Measurements from ENCODE around the gene CTNNBL1. TPM values are rescaled to one million over a fixed set of nuclear protein-coding genes. Genes with fewer than 3 reads are reported as not detected.

CTNNBL1 gene
- total RNA-seq, 1 experiment from 2014 or later = 55.4 TPM

- no peaks in the 10 kb centered on the region for H4K20me1 ChIP-seq (ENCODE audit: insufficient read depth)
- intact Hi-C loops (cut with micrococcal nuclease) = no loop called here
- H3K27ac ChIP-seq (ENCODE audit: low read depth, low read length) = no peak overlapping the region
- no peak for TF ChIP-seq CBX3 (IDR thresholded peaks at IDR 0.05; ENCODE audit: low read depth)
- POLR2A ChIA-PET = no interaction called here
- H3K9me3 ChIP-seq (ENCODE audit: control insufficient read depth in 1 of 2, insufficient read depth in 1 of 2, low read depth in 1 of 2, low read length in 2 of 2) = no peaks in the 10 kb centered on the region
- H3K27me3 ChIP-seq (ENCODE audit: insufficient read depth, low read length) = no peaks in the 10 kb centered on the region
- H3K79me2 ChIP-seq (ENCODE audit: insufficient read depth, low read length) = no peaks in the 10 kb centered on the region
- BruUV-seq (replicated peaks) = no TSS peak
- no peaks in the 10 kb centered on the region for H3K36me3 ChIP-seq (ENCODE audit: control insufficient read depth in 1 of 2, insufficient read depth in 2 of 2, low read length in 2 of 2)
- no peak overlapping the region for H2AFZ ChIP-seq (ENCODE audit: low read depth, low read length, poor library complexity, severe bottlenecking)
- no peak overlapping the region for H3K9ac ChIP-seq (ENCODE audit: low read length)
- DNase-seq (ENCODE audit: low read depth, low spot score) = no peak
- no peaks in the 10 kb centered on the region for H3K9me2 ChIP-seq (ENCODE audit: insufficient read depth)
- no peak overlapping the region for H3K4me3 ChIP-seq (replicated peaks in 1 of 2; ENCODE audit: low read depth in 1 of 2, low read length in 2 of 2)
- no peak overlapping the region for H3K4me2 ChIP-seq (ENCODE audit: low read length)
- RAD21 ChIA-PET (ENCODE audit: low non-redundant PET in 1 of 2, low total read pairs in 2 of 2, uncharacterized antibody in 2 of 2, unreplicated experiment in 2 of 2) = no interaction called here
- ATAC-seq = no peak
- CTCF ChIA-PET = no interaction called here
- no peaks in the 10 kb centered on the region for H3K4me1 ChIP-seq (ENCODE audit: control insufficient read depth in 1 of 2, insufficient read depth in 2 of 2, low read length in 2 of 2)
Observed at GRCh38 chr20:37879843-37880242, 186.0 kb downstream of the CTNNBL1 start.

- DNase-seq (ENCODE audit: low read depth, low spot score) (no peak), ATAC-seq (no peak)
- no peaks in the 10 kb centered on the region for H3K79me2 ChIP-seq (ENCODE audit: insufficient read depth, low read length)
- no peaks in the 10 kb centered on the region for H3K36me3 ChIP-seq (ENCODE audit: control insufficient read depth in 1 of 2, insufficient read depth in 2 of 2, low read length in 2 of 2)
- H2AFZ ChIP-seq (ENCODE audit: low read depth, low read length, poor library complexity, severe bottlenecking) = no peak overlapping the region
- no peaks in the 10 kb centered on the region for H3K4me1 ChIP-seq (ENCODE audit: control insufficient read depth in 1 of 2, insufficient read depth in 2 of 2, low read length in 2 of 2)
- H3K9ac ChIP-seq (ENCODE audit: low read length) = no peak overlapping the region
- RAD21 ChIA-PET (ENCODE audit: low non-redundant PET in 1 of 2, low total read pairs in 2 of 2, uncharacterized antibody in 2 of 2, unreplicated experiment in 2 of 2) = no interaction called here
- H3K4me3 ChIP-seq (replicated peaks in 1 of 2; ENCODE audit: low read depth in 1 of 2, low read length in 2 of 2) = no peak overlapping the region
- H3K27ac ChIP-seq (ENCODE audit: low read depth, low read length) = no peak overlapping the region
- CTCF ChIA-PET = no interaction called here
- H3K4me2 ChIP-seq (ENCODE audit: low read length) = no peak overlapping the region
- TF ChIP-seq JUND (IDR thresholded peaks at IDR 0.05) = no peak
- TF ChIP-seq EZH2 (IDR thresholded peaks at IDR 0.05) = no peak
- TF ChIP-seq ATF3 (IDR thresholded peaks at IDR 0.05) = no peak
- no peak for TF ChIP-seq SRF (IDR thresholded peaks at IDR 0.05; ENCODE audit: low read depth)
- TF ChIP-seq SP1 (IDR thresholded peaks at IDR 0.05; ENCODE audit: low read depth) = no peak
- no peak for TF ChIP-seq ZNF274 (IDR thresholded peaks at IDR 0.05; ENCODE audit: low read depth, low read length)
- no peak for TF ChIP-seq SIN3A (IDR thresholded peaks at IDR 0.05; ENCODE audit: low read depth)
- TF ChIP-seq ELF1 (IDR thresholded peaks at IDR 0.05; ENCODE audit: borderline replicate concordance, low read depth) = no peak
- TF ChIP-seq POLR2AphosphoS5 (IDR thresholded peaks at IDR 0.05; ENCODE audit: low read depth, low read length) = no peak
- no peak for TF ChIP-seq ZBTB33 (IDR thresholded peaks at IDR 0.05; ENCODE audit: extremely low read depth, insufficient replicate concordance, low read length)
- no peak for TF ChIP-seq ZFX (IDR thresholded peaks at IDR 0.05)
- no peak for TF ChIP-seq TCF7L2 (IDR thresholded peaks at IDR 0.05; ENCODE audit: borderline replicate concordance, extremely low read depth, insufficient read depth, insufficient read length)
- no peak for TF ChIP-seq EZH2phosphoT487 (IDR thresholded peaks at IDR 0.05; ENCODE audit: borderline replicate concordance)
- no peak for TF ChIP-seq FOSL1 (IDR thresholded peaks at IDR 0.05; ENCODE audit: low read depth)
- no peak for TF ChIP-seq CBX3 (IDR thresholded peaks at IDR 0.05; ENCODE audit: low read depth)
- no peak for TF ChIP-seq RAD21 (IDR thresholded peaks at IDR 0.05; ENCODE audit: low read depth)
- TF ChIP-seq MAX (IDR thresholded peaks at IDR 0.05) = no peak
- no peak for TF ChIP-seq CEBPB (IDR thresholded peaks at IDR 0.05; ENCODE audit: low read depth)
- no peak for TF ChIP-seq YY1 (IDR thresholded peaks at IDR 0.05; ENCODE audit: extremely low read depth, insufficient replicate concordance, low read depth, low read length)
- no TSS peak for BruUV-seq (replicated peaks)
- no peaks in the 10 kb centered on the region for H3K9me3 ChIP-seq (ENCODE audit: control insufficient read depth in 1 of 2, insufficient read depth in 1 of 2, low read depth in 1 of 2, low read length in 2 of 2)
- no peaks in the 10 kb centered on the region for H3K27me3 ChIP-seq (ENCODE audit: insufficient read depth, low read length)
- intact Hi-C loops (cut with micrococcal nuclease) = no loop called here
- POLR2A ChIA-PET = no interaction called here
- no peaks in the 10 kb centered on the region for H3K9me2 ChIP-seq (ENCODE audit: insufficient read depth)
- no peaks in the 10 kb centered on the region for H4K20me1 ChIP-seq (ENCODE audit: insufficient read depth)
Observed at GRCh38 chr20:37880726-37881591, 187.1 kb downstream of the CTNNBL1 start.

All from HCT116 (cell line).